NOMO-1 treated with dmso at 0.1 percent for 144 hours (cell line): ENCODE data around the gene HNRNPA2B1.
"Not testable (repeated sequence)": the region's sequence is repeated elsewhere in the genome, so short reads cannot be mapped to it uniquely, and the experiment has no call there.

Experiments used
- DNase-seq: peaks from one replicate; lab custom pipeline; 2025; ENCODE audit not compliant: unreplicated experiment; lab: John Stamatoyannopoulos, UW

The HNRNPA2B1 gene

DNA sequence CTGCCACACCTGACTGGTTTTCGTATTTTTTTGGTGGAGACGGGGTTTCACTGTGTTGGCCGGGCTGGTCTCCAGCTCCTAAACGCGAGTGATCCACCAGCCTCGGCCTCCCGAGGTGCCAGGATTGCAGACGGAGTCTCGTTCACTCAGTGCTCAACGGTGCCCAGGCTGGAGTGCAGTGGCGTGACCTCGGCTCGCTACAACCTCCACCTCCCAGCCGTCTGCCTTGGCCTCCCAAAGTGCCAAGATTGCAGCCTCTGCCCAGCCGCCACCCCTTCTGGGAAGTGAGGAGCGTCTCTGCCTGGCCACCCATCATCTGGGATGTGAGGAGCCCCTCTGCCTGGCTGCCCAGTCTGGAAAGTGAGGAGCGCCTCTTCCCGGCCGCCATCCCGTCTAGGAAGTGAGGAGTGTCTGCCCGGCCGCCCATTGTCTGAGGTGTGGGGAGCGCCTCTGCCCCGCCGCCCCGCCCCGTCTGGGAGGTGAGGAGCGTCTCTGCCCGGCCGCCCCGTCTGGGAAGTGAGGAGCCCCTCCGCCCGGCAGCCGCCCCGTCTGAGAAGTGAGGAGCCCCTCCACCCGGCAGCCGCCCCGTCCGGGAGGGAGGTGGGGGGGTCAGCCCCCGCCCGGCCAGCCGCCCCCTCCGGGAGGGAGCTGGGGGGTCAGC lies 52.8 kb downstream of the HNRNPA2B1 start:
- not testable (repeated sequence) for DNase-seq

DNA sequence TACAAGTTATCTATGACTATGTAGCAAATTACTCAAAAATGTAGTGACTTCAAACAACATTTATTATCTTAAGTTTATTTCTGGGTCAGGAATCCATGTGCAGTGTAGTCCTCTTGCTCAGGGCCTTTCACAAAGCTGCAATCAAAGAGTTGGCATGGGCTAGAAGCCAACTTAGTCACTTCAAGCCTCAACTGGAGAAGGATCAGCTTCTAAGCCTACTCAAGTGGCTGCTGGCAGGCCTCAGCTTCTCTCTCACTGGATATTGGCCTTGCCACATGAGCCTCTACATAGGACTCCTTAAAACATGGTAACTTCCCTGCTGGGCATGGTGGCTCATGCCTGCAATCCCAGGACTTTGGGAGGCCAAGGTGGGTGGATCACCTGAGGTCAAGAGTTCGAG lies 53.5 kb downstream of the HNRNPA2B1 start:
- no peak for DNase-seq

DNA sequence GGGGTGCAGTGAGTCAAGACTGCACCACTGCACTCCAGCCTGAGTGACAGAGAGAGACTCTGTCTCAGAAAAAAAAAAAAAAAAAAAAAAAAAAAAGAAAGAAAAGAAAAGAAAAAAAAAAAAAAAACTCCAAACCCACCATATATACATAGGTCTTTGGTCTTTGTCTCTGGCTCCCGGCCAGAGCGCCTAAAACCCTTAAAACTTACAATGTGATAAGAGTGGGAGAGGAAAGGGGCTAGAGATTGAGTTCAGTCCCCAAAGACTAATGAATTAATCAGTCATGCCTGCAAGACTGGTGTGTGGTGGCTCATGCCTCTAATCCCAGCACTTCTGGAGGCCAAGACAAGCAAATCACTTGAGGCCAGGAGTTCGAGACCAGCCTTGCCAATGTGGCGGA lies 55.3 kb downstream of the HNRNPA2B1 start:
- no peak for DNase-seq

DNA sequence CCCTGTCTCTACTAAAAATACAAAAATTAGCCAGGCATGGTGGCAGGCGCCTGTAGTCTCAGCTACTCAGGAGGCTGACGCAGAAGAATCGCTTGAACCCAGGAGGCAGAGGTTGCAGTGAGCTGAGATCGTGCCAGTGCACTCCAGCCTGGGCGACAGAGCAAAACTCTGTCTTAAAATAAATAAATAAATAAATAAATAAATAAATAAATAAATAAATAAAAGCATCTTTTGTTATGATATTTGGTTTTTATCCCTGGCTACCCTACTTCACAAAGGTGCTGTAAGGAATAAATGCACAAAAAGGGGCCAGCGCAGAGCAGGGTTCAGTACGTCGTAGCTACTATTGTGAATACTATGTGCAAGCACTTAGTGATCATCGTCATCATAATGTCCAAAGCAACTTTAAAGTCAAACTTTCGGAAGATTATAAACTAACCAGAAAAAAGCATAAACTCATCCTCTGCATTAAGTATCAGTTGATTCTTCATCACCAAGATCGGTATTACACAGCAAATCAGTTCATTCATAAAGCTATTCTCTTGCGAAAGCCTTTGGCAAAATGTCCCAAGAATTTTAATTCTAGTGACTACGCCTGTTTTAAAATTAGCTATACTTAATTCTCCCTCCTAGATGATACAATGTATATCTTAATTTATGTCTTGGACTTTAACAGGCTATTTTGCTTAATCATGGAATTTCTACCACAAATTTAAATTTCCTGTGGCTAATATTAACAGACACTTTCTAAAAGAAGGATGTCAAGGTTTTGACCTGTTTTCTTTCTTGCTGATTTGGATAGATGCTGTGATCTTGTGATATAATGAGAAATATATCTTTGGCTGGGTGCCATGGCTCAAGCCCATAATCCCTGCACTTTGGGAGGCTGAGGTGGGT lies 56.1 kb downstream of the HNRNPA2B1 start:
- DNase-seq: no peak

DNA sequence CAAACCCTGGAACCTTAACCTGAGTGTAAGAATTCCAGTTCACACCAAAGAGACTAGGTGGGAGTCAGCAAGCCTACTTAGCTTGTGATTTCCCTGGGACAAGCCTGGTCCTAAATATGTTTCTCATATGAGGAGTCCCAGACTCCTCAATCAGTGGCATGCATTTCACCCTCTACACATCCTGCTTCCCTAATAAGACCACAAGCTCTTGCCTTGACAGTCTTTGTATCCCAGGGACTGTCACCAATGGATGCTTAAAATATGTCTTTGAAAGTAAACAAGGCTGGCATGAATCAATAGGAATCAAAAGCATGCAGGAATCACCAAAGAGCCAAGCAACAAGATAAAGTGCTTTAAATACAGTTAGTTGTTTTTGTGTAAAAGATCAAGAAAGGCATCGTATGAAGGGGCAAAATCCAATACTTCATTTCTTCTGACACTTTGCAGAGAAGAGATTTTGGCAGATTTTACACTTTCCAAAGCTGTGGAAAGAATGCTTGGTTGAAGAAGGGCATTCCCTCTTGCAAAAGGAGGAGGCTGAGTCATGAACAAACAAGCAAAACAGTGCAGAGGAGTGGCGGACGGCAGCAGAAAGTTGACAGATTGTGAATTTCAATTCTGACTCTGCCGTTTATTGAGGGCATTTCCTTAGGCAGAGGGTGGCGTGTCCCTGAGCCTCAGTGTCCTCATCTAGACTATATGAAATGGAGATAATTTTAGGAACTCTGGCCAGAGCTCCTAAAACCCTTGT lies 57.1 kb downstream of the HNRNPA2B1 start:
- no peak for DNase-seq

DNA sequence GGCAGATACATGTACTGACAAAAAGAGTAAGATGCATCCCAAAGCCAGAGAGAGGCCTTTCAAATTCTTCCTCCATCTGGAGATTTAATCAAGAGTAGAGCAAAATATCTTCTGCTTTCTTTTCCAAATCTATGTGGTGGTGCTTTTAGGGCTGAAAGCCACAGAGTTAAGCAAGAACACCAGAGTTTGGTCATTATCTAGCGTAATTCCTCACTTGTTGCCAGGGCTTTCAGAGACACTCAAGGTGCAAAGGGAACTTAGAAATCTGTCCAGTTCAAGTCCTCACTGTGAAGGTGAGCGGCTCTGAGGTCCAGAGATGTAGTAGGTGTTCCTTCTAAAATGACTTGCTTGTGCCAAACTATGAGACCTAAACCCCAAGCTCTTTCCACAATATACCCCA lies 59.5 kb downstream of the HNRNPA2B1 start:
- peak; percentile 54 for DNase-seq

DNA sequence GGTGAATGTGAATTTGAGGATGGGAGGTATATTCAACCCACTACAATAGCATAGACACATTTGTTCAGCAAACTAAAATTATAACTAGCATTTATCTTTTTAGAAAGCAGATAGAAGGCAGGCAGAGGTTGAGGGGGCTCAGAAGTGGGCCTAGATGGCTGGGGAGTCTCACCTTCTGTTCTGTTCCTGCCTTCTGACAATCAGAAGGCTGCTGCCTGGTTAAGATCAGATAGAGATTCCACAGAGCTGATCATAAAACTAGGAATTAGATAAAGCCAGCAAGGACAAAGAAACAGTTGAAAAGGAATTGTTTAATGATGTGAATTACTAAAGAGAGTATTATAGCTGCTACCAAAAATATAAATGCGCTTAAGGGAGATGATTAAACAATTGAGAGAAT lies 60.2 kb downstream of the HNRNPA2B1 start:
- no peak for DNase-seq
